GM19023 (cell line): ENCODE results near the gene PLCG2.

ENCODE experiments used
- ATAC-seq: cut with Tn5 transposase; IDR thresholded peaks from one replicate; pipeline ENCODE4 v1.9.1; 2021; ENCODE audit warnings: mild to moderate bottlenecking, moderate library complexity; ENCODE audit not compliant: unreplicated experiment

The PLCG2 gene

GRCh38 chr16:81841722-81842121 lies 62.6 kb downstream of the PLCG2 start:
- peak; percentile 43 for ATAC-seq

DNA sequence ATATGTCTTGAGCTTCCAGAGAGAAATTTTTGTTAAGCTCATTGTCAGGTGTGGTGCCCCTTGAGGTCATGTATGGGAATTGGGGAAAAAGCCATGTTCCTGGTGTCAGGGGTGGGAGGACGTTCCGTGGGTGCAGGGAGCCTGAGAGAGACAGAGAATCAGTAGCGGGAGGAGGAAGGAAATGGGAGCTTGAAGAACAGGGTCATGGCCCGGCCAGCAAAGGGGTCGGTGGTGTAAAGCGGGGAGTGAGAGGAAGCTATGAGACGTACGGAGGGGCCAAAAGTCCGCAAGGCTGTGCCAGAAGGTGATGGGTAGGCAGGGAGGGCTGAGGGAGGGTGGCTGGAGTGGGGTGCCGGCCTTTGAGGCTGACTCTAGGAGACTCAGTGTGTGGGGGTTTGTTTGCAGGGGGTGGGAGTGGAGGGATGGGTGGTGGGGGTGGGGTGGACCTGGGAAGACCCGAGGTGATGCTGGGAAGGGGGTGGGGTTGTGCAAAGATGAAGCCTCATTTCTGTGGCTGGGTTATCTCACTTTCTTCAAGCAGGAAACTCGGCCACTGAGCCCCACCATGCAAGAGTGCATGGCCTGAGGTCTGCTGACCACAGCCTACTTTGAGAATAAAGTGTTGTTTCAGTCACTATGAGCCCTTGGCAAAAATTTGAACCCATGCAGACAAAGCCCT lies 63.6 kb downstream of the PLCG2 start:
- no peak for ATAC-seq

- no peak for ATAC-seq
Observed at GRCh38 chr16:81843243-81843582, 64.1 kb downstream of the PLCG2 start.

DNA sequence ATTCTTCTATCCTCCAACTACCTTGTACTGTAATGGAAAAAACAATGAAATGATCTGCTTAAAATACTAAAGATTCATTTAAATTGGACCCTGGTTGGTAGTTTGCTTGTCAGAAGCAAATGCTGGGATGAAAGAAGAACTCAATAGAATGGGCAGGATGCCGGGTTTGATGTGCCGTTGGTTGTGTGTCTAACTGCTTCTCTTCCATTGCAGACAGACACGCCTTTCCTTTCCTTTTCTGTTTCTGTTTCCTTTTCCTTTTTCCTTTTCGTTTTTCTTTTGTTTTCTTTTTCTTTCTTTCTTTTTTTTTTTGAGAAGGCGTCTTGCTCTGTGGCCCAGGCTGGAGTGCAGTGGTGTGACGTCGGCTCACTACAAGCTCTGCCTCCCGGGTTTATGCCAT lies 64.6 kb downstream of the PLCG2 start:
- ATAC-seq: no peak

GRCh38 chr16:81846105-81846504 lies 67.0 kb downstream of the PLCG2 start:
- ATAC-seq: no peak

DNA sequence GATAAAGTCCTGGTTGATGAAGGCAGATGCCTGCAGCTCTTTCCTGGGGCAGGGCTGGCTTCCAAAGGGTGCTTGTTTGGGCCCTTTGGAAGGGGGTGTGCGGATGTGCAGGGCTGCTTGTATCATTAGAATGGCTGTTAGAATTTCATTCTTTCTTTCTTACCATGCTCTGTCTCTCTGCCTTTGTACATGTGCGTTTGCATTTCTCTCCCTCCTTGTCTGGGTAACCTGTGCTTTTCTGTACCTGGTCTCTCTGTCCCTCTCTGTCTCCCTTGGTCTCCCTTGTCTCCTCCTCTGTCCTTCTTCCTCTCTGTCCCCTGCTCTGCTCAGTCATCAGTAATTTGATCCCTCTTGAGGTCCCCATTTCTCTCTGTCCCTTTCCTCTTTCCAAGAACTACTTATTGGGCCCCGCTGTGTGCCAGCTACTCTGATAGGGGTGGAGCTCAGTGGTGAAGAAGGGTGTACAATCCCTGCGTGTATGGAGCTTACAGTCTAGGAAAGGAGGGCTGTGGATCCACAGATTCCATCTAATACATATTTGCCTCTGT lies 69.3 kb downstream of the PLCG2 start:
- no peak for ATAC-seq

DNA sequence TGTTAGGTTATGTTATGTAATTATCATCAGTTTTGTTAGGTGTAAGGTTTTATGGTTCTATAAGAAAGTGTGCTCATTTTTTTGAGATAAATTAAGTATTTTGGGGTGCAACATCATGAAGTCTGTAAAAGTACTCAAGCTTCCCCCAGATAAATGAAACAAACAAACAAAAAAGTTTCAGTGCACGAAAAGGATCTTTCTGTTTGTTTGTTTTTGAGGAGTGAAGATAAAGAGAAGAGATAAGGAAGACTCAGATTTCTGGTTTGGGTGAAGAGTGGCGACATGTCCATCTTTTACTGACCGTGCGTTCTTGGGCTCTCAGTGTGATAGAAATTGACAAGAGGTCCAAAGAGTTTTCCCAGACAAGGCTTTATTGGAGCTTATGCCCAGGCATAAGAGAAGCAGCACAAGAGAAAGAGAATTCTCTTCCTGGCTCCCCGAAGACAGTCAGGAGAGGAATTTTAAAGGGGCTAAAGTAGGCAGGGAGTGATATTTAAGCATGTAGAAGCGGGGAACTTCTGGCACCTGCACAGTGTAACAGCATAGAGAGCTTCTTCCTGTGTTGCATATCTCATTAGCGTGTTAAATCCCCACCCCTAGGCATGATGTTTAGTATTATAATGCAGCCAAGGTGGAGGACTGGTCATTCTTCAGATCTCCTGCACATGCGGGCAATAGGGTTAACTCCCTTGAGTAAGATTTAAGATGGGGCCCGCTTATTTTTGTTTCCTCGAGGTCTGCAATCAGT lies 71.3 kb downstream of the PLCG2 start:
- ATAC-seq: no peak

DNA sequence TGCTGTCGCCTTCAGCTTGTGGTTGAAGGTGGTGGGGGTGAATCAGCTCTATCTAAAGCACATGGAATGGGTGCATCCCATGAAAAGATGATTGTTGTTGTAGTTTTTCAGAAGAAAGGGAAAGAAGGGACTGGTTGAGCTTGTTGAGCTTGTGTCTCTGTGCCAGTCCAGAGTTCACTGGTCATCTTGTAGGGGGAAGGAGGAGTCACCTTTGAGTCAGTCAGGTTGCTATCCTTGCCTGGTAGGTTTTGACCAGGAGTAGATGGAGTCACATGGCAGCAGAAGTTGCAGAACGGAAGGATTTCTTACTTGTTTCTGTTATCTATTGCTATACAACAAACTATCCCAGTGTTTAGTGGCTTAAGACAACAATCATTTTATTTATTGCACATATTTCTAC lies 73.3 kb downstream of the PLCG2 start:
- no peak for ATAC-seq

- ATAC-seq: no peak
Observed at GRCh38 chr16:81855552-81856153, 76.6 kb downstream of the PLCG2 start.

DNA sequence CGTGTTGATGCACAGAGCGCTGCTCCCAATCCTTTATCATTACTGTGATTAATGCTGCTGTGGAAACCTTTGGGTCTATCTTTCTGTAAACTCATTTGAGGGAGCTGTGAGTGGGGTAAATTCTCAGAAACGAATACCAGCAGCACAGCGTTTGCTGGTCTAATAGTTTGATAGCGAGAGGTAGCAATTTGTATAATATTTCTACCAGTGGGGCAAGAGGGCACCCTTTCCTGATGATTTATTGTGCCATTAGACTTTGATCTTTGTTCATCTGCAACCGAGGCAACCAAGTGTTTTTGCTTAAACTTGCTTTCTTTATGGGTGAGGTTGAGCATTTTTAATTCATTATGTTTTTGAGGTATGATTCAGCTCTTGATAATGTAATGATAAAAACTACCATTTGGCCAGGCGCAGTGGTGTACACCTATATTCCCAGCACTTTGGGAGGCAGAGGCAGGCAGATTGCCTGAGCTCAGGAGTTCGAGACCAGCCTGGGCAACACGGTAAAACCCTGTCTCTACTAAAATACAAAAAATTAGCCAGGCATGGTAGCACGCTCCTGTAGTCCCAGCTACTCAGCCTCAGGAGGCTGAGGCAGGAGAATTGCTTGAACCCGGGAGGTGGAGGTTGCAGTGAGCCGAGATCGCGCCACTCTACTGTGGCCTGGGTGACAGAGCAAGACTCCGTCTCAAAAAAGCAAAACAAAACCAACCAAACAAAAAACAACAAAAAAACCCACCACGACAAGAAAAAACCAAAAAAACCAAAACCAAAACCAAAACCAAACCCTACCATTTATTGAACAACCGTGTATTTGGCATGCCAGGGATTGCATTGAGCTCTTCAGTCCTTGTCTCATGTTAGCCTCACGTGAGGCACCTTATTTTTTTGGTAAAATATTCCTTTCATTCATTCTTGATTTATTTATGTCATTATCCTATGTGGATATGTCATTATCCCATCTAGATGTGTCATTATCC lies 81.5 kb downstream of the PLCG2 start:
- ATAC-seq: no peak

DNA sequence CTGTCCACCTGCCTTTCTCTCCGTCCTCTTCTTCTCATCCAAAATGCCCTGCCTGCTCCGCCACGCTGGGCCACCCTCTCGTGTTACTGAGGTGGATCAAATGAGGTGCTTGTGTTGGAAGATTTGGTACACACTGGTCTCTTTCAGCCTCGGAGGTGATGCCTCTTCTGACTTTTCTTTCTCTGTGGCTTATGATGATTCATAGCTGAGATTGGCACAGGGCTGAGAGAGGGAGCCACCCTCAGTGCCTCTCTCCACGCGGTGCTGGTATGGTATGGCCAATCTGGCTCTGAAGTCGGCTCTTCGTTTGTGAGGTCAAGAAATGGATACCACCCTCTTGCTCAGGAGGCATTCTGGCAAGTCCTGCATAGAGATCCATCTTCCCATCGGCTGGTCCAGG lies 82.4 kb downstream of the PLCG2 start:
- no peak for ATAC-seq

- no peak for ATAC-seq
Observed at GRCh38 chr16:81861915-81862314, 82.8 kb downstream of the PLCG2 start.

GRCh38 chr16:81863630-81864352 lies 84.7 kb downstream of the PLCG2 start:
- ATAC-seq: peak; percentile 77

- ATAC-seq: no peak
Observed at GRCh38 chr16:81864646-81865382, 85.7 kb downstream of the PLCG2 start.

- ATAC-seq: no peak
Observed at GRCh38 chr16:81866820-81867440, 87.8 kb downstream of the PLCG2 start.

DNA sequence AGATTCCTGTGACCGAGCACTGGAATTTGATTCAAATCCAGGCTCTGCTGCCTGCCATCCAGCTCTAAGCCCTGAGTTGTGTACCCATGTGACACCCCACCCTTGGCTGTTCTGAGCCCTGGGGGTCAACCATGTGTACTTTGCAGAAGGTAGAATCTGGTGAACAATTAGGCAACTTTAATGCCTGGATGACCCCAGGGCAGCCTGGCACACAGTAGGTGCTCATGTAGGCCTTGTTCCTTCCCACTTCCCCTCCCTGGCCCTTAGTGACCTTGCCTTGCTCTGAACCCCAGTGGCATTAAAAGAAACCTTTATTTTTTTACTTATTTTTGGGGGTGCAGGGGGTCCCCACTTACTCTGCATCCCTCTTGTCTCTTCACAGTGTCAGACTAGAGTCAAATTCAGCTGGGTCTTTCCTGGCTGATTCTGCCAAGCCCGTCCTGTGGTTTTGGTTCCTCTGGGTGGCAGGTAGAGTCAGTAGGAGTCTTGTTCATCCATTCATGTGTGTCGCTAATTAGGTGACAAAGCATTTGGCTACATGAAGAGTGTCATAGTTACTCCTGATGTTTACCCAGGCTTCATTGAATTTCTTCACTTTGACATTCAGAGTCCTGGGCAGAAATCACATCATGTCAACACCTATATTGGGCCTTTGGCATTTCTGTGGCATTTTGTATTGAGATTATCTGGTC lies 89.1 kb downstream of the PLCG2 start:
- ATAC-seq: no peak

DNA sequence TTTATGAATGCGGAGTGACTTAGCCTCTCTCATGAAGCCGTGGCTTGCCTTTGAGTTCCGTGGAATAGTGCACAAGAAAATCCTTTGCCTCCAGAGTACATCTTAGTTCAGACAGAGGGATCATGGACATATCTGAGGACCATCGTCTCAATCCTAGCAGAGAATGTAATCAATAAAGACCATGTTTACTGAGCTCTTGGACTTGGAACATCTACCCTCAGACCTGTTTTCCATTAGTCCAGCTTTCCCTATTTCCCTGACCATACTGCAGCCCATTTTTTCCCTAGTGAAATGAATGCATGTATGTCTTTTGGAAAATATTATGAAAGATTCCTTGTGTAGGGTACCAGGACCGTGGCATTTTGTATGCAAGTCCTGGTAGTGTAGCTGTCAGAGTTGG lies 90.2 kb downstream of the PLCG2 start:
- ATAC-seq: no peak

DNA sequence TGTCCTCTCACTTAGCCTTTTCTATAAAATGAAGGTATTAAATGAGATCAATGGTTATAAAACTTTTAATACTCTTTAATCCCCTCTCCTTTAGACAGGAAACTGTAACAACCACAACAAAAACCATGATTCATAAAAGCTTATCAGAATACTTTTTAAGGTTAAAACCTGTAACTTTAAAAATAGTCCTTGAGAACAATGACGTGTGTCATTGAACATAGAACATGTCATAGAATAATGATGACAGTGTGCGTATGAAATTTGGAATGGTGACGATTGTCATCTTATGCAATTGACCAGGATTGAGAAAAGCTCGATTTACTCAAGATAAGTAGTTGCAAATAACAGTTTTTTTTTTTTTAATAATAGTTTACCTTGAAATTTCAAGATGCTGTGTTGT lies 94.1 kb downstream of the PLCG2 start:
- ATAC-seq: no peak
